HG03066 (cell line): ENCODE results near the gene TUSC2.

Experiments
- ATAC-seq: cut with Tn5 transposase; IDR thresholded peaks from one replicate; pipeline ENCODE4 v1.9.1; 2021; ENCODE audit warnings: low read depth; ENCODE audit not compliant: unreplicated experiment

The TUSC2 gene

GRCh38 chr3:50355829-50356552 lies 28.0 kb upstream of the TUSC2 start:
- no peak for ATAC-seq

- no peak for ATAC-seq
Measured at GRCh38 chr3:50354850-50355249, 26.8 kb upstream of the TUSC2 start.

- ATAC-seq = no peak
Measured at GRCh38 chr3:50354186-50354764, 26.3 kb upstream of the TUSC2 start.

- no peak for ATAC-seq
Measured at GRCh38 chr3:50353245-50354004, 25.4 kb upstream of the TUSC2 start.

- ATAC-seq = no peak
Measured at GRCh38 chr3:50352781-50353180, 24.8 kb upstream of the TUSC2 start.

- ATAC-seq = no peak
Measured at GRCh38 chr3:50351323-50351697, 23.3 kb upstream of the TUSC2 start.

GRCh38 chr3:50350527-50351322 lies 22.7 kb upstream of the TUSC2 start, which contains the start of the genes CYB561D2 and NPRL2:
TSS of gene CYB561D2 (plus strand) at chr3:50350862. CDS start at chr3:50351434, 572 bp downstream.
TSS of gene NPRL2 (minus strand) at chr3:50350775. CDS start at chr3:50350652, 123 bp downstream.
- ATAC-seq = peak; percentile 80

- no peak for ATAC-seq
Measured at GRCh38 chr3:50350213-50350526, 22.1 kb upstream of the TUSC2 start.

- no peak for ATAC-seq
Measured at GRCh38 chr3:50347187-50347813, 19.3 kb upstream of the TUSC2 start.

GRCh38 chr3:50345586-50346234 lies 17.7 kb upstream of the TUSC2 start, which contains the start of gene ZMYND10:
TSS of gene ZMYND10 (minus strand) at chr3:50345732. CDS start at chr3:50345579, 153 bp downstream.
- ATAC-seq = no peak

- ATAC-seq = no peak
Measured at GRCh38 chr3:50345008-50345407, 17.0 kb upstream of the TUSC2 start.

GRCh38 chr3:50342813-50343633 lies 15.0 kb upstream of the TUSC2 start:
- no peak for ATAC-seq

- no peak for ATAC-seq
Measured at GRCh38 chr3:50341996-50342650, 14.1 kb upstream of the TUSC2 start.

GRCh38 chr3:50341537-50341936 lies 13.5 kb upstream of the TUSC2 start:
- no peak for ATAC-seq

- ATAC-seq = peak; percentile 17
Measured at GRCh38 chr3:50340448-50341329, 12.7 kb upstream of the TUSC2 start, which contains the start of gene RASSF1. TSS of gene RASSF1 (minus strand) at chr3:50340836. CDS start at chr3:50340805, 31 bp downstream.

- no peak for ATAC-seq
Measured at GRCh38 chr3:50340147-50340447, 12.1 kb upstream of the TUSC2 start.

- no peak for ATAC-seq
Measured at GRCh38 chr3:50339485-50340146, 11.6 kb upstream of the TUSC2 start.
